Head of caudate nucleus (tissue), 42 donors: ENCODE results near the gene RRAGD.

Experiments used
- DNase-seq, 42 donors: peaks; one replicate each; pipeline versions ENCODE4 v3.0.0 to v3.0.0-alpha.2; 2020 to 2021; ENCODE audit warnings: mixed read lengths in 7 of 42
- intact Hi-C: fragments of 100-400 bp; cut with DNase I; formaldehyde crosslinking; loops from one replicate; pipeline ENCODE4 v1.15.0; 2022

Gene RRAGD

DNA sequence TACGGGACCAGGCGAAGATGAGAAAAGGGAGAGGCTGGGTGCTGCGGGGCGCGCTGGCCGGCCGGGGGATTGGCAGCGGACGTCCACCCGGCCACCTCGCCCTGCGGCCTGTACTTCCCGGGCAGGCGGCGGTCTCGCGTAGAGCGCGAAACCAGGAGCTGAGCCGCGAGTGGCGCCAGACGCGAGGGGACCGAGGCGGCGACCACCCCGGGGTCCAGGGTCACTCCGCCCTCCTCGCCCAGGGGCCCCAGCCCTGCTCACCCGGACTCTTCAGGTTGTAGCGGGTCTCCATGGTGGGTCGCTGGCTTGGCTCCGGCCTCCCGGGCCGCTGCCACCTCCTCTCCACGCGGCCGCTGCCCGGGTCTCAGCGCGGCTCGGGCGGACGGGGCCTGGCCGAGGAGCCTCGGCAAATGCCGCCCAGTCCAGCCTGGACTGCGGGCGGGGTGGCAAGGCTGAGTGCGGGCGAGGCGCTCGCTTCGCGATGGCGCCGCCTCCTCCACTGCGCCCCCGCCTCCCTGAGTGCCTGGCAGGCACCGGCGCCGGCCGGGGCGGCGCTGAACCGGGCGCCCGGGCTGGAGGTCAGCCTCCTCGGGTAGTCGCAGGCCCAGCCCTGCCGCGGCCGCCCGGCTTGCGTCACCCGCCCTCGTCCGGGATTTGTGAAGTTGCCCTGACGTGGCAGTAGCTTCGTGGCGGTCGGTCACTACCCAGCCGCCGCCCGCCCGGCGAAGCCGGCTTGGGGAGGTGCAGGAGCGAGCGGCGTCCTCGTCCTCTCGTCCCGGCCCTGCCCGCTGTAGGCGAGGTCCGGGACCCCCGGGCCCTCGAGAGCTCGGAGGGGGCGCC, 59.6 kb downstream of the RRAGD start, which contains the start of gene UBE2J1:
TSS of gene UBE2J1 (minus strand) at position 445 of the 840 bp plus-strand sequence. CDS start at position 292, 153 bp downstream.
- peak; percentile 63 to 94 (median 88) for DNase-seq
- intact Hi-C loops, result no loop called here

- no peak for DNase-seq
- intact Hi-C loops, result no loop called here
Observed at GRCh38 chr6:89351671-89352277, 60.3 kb downstream of the RRAGD start.

DNA sequence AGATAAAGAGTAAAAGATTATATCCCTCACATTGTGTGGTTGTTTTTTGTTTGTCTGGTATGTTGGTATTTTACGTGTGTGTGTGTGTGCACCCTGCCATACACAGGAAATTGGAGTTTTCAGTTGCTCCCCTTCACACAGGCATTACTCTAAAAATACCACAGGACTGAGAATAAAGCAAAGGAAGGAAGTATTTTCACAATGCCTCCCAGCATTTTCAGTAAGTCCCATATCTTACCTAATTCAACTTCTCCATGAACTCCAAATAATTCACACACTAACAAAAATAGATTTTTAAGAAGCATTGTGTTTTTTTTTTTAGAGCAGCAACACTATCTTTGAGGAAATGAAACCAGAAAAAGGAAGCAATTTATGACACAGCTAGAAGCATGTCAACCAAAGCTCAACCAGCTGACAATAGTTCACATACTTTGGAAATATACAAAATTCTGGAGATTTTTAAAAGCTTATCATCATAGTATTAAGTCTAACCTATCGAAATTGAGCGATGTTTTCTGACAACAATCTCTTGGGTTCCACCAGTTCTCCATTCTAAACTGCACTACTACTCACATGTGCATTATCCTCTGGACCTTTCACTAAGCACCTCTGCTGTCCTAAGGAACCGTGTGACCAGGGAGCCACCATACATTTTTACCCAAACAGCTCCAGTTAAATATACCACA, 61.6 kb downstream of the RRAGD start:
- intact Hi-C loops, result no loop called here
- no peak for DNase-seq

- DNase-seq, result no peak
- intact Hi-C loops, result no loop called here
Observed at GRCh38 chr6:89348372-89348771, 63.7 kb downstream of the RRAGD start.

DNA sequence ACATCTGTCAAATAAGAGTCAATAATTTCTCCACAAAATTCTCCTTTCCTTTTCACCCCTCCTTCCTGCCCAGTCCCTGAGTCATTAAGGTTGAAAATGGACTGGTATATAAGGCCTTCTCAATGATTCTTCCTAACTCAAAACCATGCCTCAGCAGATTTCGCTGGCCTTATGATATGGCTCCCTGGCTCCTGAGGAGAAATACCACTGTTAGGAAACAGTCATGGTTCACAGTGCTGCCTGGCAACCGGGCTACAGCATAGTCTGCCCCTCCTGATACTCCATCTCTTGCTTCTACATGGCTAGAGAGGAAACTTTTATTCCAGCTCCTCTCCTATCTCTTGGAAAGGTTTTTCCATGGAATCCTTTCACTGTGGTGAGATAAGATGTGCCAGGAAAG, 64.2 kb downstream of the RRAGD start:
- DNase-seq, result no peak
- intact Hi-C loops, result no loop called here

DNA sequence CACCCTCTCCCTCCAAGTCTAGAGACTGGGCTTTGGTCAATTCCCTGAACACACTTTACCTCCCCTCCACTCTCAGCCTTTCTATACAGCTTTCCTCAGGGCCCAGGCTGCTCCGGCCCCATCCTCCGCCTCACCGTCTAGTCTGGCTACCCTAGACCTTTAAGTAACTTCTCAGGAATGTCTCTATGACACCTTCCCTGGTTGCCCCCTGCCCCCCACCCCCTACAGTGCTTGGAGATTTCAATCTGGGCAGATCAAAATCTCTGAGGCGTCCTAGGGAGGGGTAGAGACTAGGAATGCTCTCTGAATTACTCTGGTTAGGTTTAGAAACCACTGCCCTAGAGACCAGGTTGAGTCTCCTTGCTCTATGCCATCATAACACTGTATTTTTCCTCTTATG, 65.6 kb downstream of the RRAGD start:
- intact Hi-C loops, result no loop called here
- DNase-seq, result no peak

DNA sequence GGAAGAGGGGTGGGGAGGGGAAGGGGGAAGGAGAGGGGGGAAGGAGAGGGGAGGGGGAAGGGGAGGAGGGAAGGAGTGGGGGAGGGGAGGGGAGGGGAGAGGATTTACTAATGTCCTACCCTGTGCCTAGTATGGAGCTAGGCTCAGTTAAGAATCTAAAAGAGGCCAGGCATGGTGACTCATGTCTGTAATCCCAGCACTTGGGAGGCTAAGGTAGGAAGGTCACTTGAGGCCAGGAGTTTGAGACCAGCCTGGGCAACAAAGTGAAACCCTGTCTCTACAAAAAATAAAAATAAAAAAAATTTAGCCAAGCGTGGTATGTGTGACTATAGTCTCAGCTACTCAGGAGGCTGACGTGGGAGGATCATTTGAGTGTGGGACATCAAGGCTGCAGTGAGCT, 72.5 kb downstream of the RRAGD start:
- DNase-seq, result no peak
- intact Hi-C loops, result no loop called here

DNA sequence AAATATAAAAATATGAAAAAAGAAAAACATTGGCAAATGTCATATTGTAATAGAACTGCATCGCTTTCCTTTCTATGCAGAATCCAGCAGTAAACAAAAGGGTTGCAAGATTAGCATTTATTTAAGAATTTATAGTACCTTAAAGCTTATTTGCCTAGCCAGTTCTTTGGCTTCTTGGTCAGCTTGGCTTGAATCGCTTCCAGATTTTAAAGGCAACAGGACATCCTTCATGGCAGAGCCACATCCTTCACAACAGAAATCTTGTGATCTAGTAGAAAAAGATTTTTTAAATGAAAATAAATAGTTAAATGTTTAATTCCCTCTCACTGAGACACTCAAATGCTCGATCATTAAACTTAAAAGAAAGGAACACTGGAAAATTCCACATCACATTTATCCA, 76.9 kb downstream of the RRAGD start:
- no peak for DNase-seq
- intact Hi-C loops, result no loop called here

DNA sequence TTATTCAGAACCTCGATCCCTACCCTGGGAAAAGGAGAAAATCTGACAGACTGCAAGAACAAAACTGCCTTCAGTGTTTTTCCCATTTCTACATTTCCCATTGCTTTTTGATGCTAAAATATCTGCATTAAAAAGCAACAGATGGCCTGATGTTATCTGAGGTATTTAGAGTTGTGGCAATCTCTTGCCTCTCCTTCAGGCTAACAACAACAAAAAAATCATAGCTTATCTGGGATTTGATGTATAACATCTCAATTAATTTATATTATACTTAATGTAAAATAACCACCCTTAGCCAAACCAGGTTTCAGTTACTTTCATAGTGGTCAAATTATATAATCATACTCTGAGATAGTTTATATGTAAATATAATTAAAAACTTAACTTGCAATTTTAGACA, 81.2 kb downstream of the RRAGD start:
- intact Hi-C loops, result no loop called here
- no peak for DNase-seq

- intact Hi-C loops, result no loop called here
- no peak for DNase-seq
Observed at GRCh38 chr6:89328976-89329375, 83.1 kb downstream of the RRAGD start.

DNA sequence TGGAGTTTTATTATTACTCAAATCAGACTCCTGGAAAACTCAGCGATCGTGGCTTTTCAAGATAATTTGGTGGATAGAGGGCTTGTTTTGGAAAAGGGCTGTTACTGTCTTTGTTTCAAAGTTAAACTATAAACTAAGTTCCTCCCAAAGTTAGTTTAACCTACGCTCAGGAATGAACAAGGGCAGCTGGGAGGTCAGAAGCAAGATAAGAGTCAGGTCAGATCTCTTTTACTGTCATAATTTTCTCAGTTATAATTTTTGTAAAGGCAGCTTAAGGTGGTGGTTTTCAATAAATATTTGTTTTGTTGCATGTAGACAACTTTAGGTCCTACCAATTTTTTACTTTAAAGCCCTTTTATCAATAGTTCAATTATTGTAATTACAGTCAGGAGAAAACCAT, 87.8 kb downstream of the RRAGD start:
- no peak for DNase-seq
- intact Hi-C loops, result no loop called here

DNA sequence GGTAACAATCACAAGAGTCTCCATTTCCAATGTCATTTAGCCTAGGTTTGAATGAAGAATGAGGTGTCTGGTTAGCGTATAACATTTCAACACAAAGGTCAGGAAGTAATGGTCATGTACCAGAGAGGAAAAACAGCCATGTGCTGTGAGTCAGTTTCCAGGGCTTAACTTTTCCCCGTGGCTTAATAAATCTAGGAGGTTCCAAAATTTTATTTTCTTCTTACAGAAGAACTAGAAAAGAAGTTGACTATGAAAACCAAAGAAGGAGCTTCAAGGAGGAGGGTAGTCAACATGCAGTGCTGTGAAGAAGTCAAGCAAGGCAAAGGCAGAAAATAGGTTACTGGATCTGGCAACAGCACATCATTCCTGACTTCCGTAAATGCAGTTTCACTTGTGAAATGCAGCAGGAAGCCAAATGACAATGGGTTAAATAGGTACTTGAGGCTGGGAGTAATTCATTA, 88.5 kb downstream of the RRAGD start:
- DNase-seq, result no peak
- intact Hi-C loops, result no loop called here

DNA sequence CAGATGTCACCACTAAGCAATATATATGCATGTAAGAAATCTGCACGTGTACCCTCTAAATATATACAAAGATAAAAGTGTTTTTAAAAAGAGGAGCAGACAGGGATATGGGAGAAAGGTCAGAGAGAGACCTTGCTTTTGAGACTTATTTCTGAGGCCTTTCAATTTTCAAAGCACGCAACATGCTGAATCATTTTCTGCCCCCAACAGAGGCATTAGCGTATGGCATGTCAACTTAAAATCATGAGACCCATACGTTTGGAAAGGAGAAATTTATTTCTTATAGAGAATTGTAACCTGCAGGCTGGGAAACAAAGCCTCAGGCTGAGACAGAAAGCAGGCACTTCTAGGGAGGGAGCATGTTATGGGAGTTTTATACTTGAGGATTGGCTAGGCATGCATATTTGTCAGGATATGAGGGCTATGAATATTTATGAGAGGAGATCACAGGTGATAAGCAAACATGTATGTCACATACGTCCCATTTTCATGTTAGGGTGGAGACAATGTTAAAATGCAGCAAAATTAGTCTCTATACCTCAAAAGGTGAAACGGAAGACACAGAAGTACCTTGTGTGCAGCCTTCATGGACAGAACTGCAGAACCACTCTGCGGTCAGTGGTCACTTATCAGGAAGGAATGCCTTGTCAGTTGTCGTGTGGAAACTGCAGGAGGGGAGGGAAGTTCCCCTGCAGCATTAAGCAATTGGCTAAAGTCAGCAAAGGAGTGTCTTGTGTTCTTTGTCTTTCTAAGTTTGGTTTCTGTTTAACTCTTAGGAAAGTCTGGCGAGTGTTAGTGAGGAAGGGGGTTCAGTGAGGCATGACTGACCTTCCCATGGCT, 90.7 kb downstream of the RRAGD start:
- DNase-seq, result peak in 5 of 42 donors; percentile 19 to 54 (median 31)
- intact Hi-C loops, result no loop called here

- intact Hi-C loops, result no loop called here
- DNase-seq, result no peak
Observed at GRCh38 chr6:89320012-89320559, 92.0 kb downstream of the RRAGD start.

GRCh38 chr6:89317067-89317466, 95.0 kb downstream of the RRAGD start:
- no peak for DNase-seq

GRCh38 chr6:89315249-89315885, 96.7 kb downstream of the RRAGD start, which contains the start of gene GABRR2:
Gene GABRR2, minus strand, starts transcription at chr6:89315299. Its CDS starts 134 bp downstream, at chr6:89315165.
- intact Hi-C loops, result no loop called here
- no peak for DNase-seq

More at GRCh38 chr6:89317067-89317466, 95.0 kb downstream of the RRAGD start:
- intact Hi-C loops, result no loop called here

DNA sequence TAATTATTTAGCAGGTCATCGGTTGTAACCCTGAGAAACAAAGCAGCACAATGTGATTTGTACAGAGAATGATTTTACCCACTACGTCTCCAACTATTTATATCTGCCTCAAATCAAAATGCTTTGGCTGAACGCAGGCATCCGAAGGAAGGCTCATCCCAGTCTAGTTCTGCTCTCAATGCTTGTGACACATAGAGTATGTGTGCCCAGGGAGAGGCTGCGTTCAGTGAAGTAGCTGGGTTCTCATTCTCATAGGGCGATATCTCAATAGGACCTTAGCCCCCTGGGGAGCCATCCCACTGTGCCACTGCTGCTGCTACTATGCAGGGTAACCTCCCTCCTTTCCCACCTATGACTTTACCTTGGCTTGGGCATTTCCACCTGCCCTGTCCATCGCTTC, 97.4 kb downstream of the RRAGD start:
- intact Hi-C loops, result no loop called here
- DNase-seq, result no peak
